Hematopoietic multipotent progenitor cell treated with erythropoietin and hydrocortisone succinate and interleukin-3 and kit ligand, for 15 days (in vitro differentiated cells): ENCODE measurements around the gene STK17A.

Experiments
- DNase-seq: peaks from one replicate; pipeline ENCODE4 v3.0.0-alpha.2; 2015; ENCODE audit warnings: low spot score

Gene STK17A

GRCh38 chr7:43636093-43636492 is 53.2 kb downstream of the STK17A start:
- no peak for DNase-seq

- DNase-seq: no peak
Measured at GRCh38 chr7:43637114-43637806, 54.4 kb downstream of the STK17A start.

- DNase-seq: no peak
Measured at GRCh38 chr7:43639858-43640491, 57.1 kb downstream of the STK17A start.

GRCh38 chr7:43640679-43641078 is 57.8 kb downstream of the STK17A start:
- no peak for DNase-seq

GRCh38 chr7:43642897-43643630 is 60.2 kb downstream of the STK17A start:
- no peak for DNase-seq

GRCh38 chr7:43643846-43644245 is 60.9 kb downstream of the STK17A start:
- no peak for DNase-seq

- DNase-seq: no peak
Measured at GRCh38 chr7:43645699-43646226, 62.9 kb downstream of the STK17A start.

GRCh38 chr7:43646603-43647338 is 63.9 kb downstream of the STK17A start:
- DNase-seq: no peak

GRCh38 chr7:43647339-43647672 is 64.4 kb downstream of the STK17A start:
- DNase-seq: no peak

GRCh38 chr7:43647673-43648472 is 65.0 kb downstream of the STK17A start:
- no peak for DNase-seq

GRCh38 chr7:43648473-43649406 is 65.8 kb downstream of the STK17A start:
- DNase-seq: no peak

- no peak for DNase-seq
Measured at GRCh38 chr7:43649755-43650274, 66.9 kb downstream of the STK17A start.

GRCh38 chr7:43650457-43651052 is 67.6 kb downstream of the STK17A start:
- DNase-seq: no peak

- DNase-seq: no peak
Measured at GRCh38 chr7:43652364-43652763, 69.5 kb downstream of the STK17A start.

- DNase-seq: no peak
Measured at GRCh38 chr7:43653466-43653865, 70.6 kb downstream of the STK17A start.

- DNase-seq: no peak
Measured at GRCh38 chr7:43653891-43654504, 71.1 kb downstream of the STK17A start.

- DNase-seq: no peak
Measured at GRCh38 chr7:43655584-43655983, 72.7 kb downstream of the STK17A start.

GRCh38 chr7:43656997-43657396 is 74.1 kb downstream of the STK17A start:
- no peak for DNase-seq
